HS-27A (cell line): ENCODE data around the gene EVA1A.
"Not testable (repeated sequence)": the region's sequence is repeated elsewhere in the genome, so short reads cannot be mapped to it uniquely, and the experiment has no call there.

Experiments used
- DNase-seq: peaks from one replicate; pipeline ENCODE4 v3.0.0-alpha.2; 2012; ENCODE audit warnings: low read depth, missing footprints

The EVA1A gene

DNA sequence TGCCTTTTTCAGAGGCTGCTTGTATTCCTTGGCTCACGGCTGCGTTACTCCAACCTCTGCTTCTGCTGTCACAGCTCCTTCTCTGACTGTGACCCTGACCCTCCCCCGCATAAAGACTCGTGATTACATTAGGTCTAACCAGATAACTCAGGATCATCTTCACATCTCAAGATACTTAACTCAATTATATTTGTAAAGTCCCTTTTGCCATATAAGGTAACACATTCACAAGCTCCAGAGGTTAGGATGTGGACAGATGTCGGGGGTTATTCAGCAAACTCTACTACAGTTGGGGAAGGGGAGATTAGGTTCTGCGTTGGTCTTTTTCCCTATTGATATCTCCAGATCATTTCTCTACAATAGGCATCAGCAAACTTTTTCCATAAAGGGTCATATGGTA, 76.9 kb downstream of the EVA1A start:
- DNase-seq: no peak

DNA sequence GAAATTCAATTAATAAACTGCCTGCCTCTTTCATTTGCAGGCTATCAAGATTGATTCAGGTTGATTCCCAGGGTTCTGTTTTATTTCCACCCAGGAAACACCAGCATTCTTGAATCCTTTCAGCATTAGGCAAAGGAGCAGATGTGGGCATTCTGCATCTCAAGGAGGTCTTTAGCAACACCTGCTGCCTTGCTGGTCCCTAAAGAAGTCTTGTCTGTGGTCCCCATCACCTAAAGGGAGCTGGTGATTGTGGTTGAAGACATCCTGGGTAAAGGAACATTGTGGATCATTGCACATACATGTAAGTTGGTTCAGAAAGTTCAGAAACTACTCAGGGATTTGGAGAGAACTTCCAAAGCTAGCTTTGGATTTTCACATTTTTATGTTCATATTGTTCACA, 78.3 kb downstream of the EVA1A start:
- no peak for DNase-seq

- no peak for DNase-seq
Observed at GRCh38 chr2:75480971-75481836, 79.5 kb downstream of the EVA1A start.

- not testable (repeated sequence) for DNase-seq
Observed at GRCh38 chr2:75477696-75478095, 83.0 kb downstream of the EVA1A start.

DNA sequence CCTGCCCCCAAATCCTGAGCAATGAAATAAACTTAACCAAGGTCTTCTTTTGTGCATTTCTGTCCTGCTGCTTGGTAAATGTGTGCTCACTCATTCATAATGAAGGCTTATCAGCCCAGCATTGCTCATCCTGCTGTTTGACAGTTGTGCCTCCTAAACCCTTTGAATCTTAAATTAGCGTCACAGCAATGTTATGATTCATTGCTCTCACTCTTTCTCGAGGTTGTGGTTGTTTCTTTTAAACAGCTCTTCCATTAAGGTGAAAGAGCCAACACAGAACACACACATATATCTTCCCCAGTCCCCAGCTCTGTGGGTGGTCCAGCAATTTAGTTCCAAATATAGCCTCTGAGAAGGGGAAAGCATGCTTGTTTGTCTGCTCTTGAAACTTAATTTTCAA, 84.0 kb downstream of the EVA1A start:
- no peak for DNase-seq

DNA sequence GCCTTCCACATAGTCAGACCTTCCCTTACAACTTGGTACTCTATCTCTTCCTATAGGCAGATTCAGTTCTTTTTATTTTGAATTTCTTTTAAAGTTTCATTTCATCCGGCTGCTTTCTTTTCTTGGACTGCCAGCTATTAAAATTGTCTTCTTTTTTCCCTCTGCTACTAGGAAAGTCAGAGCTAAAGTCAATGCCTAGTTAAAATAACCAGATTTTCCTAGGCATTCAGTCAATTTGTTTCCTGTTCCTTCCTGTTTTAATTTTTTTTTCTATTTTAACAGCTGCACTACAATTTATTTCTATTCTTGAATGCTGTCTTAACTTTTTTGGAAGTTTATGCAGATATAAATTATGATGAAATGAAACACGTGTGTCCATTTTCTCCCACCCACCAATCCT, 84.8 kb downstream of the EVA1A start:
- DNase-seq: no peak

DNA sequence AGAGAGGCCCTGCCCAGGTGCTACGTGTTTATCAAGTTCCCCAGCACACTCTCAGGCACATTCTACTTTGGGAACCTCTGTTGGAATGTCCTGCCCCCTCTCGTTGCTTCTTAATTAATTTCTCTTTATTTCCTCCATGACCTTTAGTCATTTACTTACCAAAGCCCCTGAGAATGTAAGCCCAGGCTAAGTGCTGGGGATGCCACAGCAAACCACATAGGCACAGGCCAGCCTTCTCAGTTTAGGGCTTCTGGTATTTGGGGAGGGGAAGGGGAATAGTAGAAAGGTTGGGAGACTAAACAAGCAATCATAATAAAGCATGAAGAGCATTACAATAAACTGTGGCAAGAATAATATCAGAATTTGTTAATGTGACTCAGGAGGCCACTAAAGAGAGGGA, 85.7 kb downstream of the EVA1A start:
- DNase-seq: no peak

DNA sequence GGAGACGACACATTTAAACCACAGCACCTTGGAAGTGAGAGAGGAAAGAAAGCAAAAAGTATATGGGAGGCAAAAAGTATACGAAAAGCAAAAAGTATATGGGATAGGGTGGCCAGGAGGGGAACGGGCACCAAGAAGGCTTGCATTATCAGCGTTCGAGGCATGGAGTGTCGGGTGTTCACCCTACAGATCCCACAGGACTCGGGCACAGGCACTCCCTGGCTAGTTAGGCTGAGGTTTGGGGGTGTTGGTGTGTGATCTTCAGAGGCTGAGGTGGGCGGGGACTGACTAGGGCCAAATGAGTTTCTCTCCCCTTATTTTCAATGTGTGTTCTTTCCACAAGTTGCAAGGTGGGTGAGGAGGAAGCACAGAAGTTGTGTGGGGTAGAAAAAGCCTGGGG, 86.6 kb downstream of the EVA1A start:
- no peak for DNase-seq

- DNase-seq: no peak
Observed at GRCh38 chr2:75466708-75467311, 93.9 kb downstream of the EVA1A start.

DNA sequence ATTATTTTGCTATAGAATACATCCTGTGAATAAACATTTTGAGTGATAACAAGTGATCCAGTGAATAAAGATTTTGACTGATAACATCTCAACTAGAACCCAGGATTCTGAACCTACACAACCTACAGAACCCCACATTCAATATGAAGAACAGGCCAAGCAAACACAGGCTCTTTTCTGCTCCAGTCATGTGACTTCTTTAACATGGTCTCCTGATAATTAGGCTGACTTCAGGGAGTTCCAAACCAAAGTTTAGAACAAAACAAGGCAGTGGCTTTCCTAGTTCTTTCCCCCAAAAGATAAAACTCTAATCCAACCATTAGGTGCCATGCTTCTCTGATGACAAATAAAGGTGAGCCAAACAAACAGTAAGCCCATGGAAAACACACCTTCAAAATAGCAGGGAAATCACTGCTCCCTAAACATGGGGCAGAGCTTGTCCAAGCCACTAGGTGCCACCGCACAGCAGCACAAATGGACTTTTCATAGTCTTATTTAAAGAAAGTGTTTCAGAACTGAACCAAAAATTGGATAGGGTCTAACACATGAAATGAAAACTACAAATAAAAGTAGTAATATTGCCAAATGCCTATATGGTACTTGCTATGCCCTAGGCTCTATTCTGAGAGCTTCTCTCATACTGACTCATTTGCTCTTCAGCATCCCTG, 95.3 kb downstream of the EVA1A start:
- no peak for DNase-seq

- no peak for DNase-seq
Observed at GRCh38 chr2:75464348-75464946, 96.3 kb downstream of the EVA1A start.

DNA sequence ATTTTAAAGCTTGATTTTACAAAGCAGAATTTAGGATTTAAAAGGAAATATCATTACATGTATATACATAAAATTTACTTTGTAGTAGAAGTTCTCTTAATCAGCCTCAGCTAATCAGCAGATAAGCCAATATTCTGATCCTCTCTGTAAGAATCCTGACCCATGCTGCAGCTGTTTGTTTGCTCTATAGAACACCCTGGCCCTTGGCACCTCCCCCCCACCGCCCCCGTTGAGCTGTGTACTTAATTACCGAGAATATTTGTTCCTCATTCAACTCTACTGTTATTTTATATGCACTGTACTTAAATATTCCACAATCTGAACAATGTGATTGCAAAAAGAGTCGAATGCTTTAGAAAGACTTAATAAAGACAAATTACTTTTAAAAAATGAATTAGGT, 98.0 kb downstream of the EVA1A start:
- DNase-seq: no peak

DNA sequence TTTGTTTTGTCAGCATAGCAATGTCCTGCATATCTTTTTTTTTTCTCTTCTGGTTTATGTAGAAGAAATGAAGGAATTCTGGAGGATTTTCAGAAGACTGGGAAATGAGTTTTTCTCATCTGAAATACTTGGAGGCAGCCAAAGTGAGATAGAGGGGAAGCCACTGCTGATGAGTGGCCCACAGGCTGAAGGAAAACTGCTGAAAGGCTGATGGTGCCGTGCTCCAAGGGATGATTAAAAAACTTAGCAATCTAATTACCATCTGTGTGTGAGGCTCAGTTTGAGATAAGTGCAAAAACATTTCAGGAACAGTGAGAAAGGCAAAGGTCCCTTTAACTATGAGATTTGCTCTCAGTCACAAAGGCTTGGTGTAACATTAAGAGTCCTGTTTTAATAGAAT, 98.5 kb downstream of the EVA1A start:
- no peak for DNase-seq

DNA sequence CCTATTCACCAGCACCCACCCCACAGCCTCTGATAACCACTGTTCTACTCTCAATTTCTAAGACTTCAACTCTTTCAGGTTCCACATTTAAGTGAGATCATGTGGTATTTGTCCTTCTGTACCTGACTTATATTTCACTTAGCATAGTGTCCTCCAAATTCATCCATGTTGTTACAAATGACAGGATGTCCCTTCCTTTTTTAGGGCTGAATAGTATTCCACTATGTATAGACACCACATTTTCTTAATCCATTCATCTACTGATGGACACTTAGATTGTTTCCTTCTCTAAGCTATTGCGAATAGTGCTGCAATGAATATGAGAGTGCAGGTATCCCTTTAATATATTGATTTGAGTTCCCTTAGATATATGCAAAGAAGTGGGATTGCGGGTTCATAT, 100.1 kb downstream of the EVA1A start:
- DNase-seq: no peak

GRCh38 chr2:75459565-75460310, 101.0 kb downstream of the EVA1A start:
- peak; percentile 43 for DNase-seq

DNA sequence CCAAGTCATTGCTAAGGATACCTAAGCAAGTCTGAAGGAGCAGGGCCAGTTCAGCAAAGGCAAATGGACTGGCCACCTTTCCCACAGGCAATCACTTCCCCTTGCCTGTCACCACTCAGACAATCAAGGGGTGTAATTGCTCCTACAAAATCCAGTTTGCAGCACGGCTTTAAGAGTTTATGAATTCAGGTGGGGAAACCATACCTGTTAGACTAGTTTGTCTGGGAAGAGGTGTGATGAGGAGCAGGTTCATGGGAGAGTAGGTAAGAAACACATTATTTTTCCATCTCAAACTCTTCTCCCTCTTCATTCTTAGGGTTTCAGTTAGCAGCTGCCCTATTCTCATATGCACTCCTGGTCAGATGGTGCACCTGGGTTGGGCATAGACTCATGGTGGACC, 102.5 kb downstream of the EVA1A start:
- no peak for DNase-seq

- DNase-seq: no peak
Observed at GRCh38 chr2:75456825-75457224, 103.9 kb downstream of the EVA1A start.

DNA sequence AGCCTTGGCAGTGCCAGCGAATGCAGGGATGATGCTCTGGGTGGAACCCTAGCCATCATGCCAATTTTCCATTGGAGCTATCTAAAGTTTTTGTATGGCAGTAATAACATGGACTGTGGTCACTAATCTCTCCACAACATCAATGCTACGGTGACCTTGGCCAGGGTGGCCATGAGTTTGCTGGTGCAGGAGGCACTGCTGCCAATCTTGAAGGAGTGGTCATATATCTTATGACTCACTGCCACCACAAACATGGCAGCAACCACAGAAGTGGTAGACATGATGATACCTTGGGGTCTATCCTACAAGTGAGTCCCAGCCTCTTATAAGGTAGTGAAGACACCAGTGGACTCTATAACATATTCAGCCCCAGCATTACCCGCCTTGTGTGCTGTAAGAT, 104.6 kb downstream of the EVA1A start:
- no peak for DNase-seq

DNA sequence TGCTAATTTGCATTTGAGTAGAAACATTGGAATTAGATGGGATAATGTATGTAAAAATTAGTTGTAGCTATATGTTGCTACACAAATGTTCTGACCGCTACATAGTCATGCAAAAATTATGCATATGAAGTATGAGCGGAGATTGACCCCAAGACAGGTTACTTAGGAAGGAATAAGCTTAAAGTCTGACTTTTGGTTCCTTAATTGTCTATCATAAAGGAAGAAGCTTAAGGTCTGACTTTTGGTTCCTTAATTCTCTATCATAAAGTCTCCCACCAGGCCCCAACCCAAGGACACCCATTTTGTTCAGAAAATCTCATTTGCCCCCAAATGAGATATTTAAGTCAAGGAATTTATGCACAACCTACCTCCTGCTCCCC, 106.5 kb downstream of the EVA1A start:
- DNase-seq: no peak

DNA sequence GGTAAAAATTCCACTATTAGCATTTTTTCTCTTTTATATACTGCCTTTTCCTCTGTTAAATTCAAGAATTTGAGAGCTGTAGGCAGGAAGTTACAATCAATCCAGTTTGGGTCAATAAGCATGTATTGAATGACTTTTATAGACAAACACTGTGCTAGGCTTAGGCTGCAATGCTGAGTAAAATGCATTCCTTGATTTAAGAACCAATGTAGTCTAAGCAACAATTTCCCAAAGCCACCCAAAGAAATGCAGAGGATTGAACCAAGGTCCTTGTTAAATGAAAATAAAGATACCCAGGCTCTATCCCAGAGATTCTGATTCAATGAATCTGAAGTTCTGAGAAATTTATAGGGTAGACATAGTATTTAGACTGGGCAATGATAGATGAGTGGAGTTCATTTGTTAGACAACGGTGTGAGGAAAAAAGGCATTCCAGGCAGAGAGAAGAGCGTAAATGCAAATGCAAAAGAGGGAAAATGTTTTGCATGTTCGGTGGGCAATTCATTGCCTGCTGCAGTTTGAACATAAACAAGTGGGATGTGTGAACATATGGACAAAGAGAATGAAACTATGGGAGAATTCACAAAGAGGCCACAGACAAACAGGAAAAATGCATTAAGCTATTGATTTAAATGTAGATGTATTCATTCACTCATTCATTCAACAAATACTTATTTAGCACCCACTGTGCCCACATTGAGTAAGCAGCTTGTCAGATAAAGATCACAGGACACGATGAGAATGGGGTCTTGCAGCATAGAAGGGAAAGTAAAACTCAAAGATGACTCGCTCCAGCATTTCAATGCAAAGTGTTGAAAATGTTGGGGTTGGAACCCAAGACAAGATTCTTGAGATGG, 107.1 kb downstream of the EVA1A start:
- no peak for DNase-seq

GRCh38 chr2:75450068-75450467, 110.7 kb downstream of the EVA1A start:
- DNase-seq: no peak
